Measurements from ENCODE around the gene DTX4.
"Not testable (repeated sequence)": the region's sequence is repeated elsewhere in the genome, so short reads cannot be mapped to it uniquely, and the experiment has no call there.

Gene DTX4

DNA sequence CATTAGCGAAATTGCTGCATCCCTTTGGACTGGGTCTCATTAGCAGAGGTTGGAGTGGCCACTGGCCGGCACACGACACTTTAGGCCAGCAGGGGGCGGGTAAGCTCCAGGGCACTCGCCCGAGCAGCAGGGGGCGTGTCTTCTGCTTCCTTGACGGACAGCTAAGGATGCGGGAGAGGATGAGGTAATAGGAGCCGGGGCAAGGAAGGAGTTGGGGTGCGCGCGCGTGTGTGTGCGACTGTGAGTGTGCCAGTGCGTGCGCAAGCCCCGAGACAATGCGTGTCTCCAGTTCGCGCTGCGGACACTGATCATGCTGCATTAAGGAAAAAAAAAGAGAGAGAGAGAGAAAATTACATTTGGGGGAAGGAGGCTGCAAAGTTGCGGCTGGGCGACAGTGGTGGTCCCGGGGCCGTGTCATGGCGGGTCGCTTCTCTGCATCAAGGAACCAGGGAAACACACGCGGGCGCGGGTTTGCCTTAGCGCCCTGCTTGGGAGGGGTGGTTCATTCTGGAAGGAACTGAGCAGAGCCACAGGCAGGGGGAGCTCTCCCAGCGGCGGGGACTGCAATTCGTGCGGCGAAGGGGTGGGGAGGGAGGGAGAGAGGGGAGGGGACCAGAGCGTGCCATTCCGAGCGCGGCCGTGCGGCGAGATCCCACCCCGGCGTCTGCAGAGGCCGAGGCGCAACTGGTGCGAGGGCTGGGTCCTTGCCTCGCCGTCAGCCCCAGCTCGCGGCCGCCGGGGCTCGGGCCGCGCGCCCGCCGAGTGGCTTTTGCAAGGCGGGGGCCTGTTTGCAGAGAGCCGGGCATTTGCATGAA, at the start of gene DTX4:
DTX4 (plus strand) TSS at position 625 of the 815 bp plus-strand sequence. CDS start 464 bp downstream, outside the sequence.
- DNase-seq (ENCODE audit: low spot score), result peak; percentile 88
- TF ChIP-seq, protein P1, sequence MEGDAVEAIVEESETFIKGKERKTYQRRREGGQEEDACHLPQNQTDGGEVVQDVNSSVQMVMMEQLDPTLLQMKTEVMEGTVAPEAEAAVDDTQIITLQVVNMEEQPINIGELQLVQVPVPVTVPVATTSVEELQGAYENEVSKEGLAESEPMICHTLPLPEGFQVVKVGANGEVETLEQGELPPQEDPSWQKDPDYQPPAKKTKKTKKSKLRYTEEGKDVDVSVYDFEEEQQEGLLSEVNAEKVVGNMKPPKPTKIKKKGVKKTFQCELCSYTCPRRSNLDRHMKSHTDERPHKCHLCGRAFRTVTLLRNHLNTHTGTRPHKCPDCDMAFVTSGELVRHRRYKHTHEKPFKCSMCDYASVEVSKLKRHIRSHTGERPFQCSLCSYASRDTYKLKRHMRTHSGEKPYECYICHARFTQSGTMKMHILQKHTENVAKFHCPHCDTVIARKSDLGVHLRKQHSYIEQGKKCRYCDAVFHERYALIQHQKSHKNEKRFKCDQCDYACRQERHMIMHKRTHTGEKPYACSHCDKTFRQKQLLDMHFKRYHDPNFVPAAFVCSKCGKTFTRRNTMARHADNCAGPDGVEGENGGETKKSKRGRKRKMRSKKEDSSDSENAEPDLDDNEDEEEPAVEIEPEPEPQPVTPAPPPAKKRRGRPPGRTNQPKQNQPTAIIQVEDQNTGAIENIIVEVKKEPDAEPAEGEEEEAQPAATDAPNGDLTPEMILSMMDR (conservative IDR thresholded peaks at IDR 0.05; ENCODE audit: low read depth), result peak; percentile 94
- POLR2A ChIA-PET (ENCODE audit: low non-redundant PET), result interaction anchor here (0.6 kb wide), 1 partner anchor 15 kb away, joined by 4 read pairs; no protein-coding TSS in a partner anchor
- CTCF ChIA-PET, result interaction anchor here (0.6 to 2.5 kb wide), 36 partner anchors 9 to 1610 kb away, joined by 3 to 24 read pairs (median 4); partner anchors contain the start of genes CNTF and FAM111B
- peak within 1 kb of the TSS; percentile 93 for H3K27ac ChIP-seq

DNA sequence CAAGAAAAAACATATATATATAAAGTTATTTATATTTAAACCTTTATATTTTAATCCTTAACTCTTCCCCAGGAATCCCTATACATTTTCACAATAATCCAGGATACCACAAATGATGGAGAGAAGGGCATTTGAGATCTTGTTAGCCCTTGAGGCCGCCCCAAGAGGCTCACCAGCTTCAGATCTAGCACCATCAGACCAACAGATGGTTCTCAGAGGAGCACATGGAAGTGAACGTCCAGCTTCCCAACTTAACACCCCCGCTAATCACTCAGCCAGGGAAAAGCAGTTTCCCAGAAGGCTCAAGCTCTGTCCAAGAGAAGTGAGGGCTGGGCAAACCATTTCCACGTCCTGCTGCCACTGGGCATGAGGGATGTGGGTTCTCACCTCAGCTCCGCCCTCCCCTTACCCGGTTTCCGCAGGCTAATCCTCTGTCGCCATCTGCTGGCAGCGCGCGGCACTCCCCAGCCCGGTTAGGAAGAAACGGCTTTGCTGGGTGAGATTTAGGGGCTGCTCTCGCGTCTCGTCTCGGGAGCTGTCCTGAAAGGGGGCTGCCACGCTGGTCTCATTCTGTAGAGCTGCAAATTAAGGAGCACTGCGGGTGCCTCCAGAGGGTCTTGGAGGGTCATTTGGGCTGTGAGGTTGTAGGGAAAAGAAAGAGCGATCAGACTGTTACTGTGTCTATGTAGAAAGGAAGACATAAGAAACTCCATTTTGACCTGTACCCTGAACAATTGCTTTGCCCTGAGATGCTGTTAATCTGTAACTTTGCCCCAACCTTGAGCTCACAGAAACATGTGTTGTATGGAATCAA, 36.1 kb upstream of the DTX4 start:
- ChIA-PET CTCF (interaction anchor here (0.5 to 1.4 kb wide), 24 partner anchors 8 to 1676 kb away, joined by 3 to 12 read pairs (median 4); partner anchors contain the start of genes FAM111B and GLYATL1B), POLR2A (ENCODE audit: low non-redundant PET) (interaction anchor here (0.5 kb wide), 1 partner anchor 9 kb away, joined by 3 read pairs; no protein-coding TSS in a partner anchor)
- peak; percentile 77 for DNase-seq (ENCODE audit: low spot score)
- TF ChIP-seq, protein P1 (conservative IDR thresholded peaks at IDR 0.05; ENCODE audit: low read depth), result peak; percentile 98
- no peak overlapping the region for H3K27ac ChIP-seq

DNA sequence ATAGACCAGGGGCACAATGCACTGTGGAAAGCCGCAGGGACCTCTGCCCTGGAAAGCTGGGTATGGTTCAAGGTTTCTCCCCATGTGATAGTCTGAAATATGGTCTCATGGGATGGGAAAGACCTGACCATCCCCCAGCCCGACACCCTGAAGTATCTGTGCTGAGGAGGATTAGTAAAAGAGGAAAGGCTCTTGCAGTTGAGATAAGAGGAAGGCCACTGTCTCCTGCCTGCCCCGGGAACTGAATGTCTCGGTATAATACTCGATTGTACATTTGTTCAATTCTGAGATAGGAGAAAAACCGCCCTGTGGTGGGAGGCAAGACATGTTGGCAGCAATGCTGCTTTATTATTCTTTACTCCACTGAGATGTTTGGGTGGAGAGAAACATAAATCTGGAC, 35.4 kb upstream of the DTX4 start:
- H3K27ac ChIP-seq; POLR2A ChIA-PET (ENCODE audit: low non-redundant PET); DNase-seq (ENCODE audit: low spot score): not testable (repeated sequence)
- CTCF ChIA-PET, result interaction anchor here (0.6 to 1.4 kb wide), 10 partner anchors 9 to 519 kb away, joined by 3 to 12 read pairs (median 4); partner anchors contain the start of gene GLYATL1B

DNA sequence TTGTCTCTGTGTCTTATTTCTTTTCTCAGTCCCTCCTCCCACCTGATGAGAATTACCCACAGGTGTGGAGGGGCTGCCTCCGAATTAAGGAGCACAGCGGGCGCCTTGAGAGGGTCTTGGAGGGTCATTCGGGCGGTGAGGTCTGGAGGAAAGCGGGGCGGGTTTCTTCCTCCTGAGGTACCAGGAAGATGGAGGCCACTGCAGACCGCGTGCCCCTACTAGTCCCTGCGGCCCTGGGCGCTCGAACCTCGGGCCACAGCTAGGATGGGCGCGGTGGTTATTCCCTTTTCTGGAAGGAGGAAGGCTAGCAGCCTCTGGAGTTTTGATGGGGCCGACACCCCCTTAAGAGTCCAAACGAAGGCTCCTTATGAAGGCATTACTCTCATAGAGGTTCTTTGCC, 34.7 kb upstream of the DTX4 start:
- TF ChIP-seq, protein P1 (conservative IDR thresholded peaks at IDR 0.05; ENCODE audit: low read depth), result no peak
- no peak overlapping the region for H3K27ac ChIP-seq
- no peak for DNase-seq (ENCODE audit: low spot score)
- ChIA-PET POLR2A (ENCODE audit: low non-redundant PET) (no interaction called here), CTCF (no interaction called here)

DNA sequence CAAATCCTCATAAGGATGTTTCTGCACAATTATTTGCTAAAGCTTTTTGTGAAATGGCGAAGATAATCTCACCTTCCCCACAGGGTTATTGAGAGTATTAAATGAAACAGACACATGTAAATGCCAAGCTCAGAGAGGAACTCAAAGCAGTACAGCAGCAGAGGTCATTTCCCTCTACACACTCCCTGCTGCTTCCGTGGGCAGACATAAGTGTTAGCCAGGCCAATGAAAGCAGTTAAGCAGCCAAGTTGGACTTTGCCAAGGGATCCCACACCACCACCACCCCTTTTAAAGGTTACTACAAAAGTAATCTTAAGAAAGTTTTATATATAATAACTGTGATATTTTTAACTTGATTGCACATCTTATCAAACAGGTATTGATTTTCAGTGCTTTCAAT, 33.3 kb upstream of the DTX4 start:
- no peak overlapping the region for H3K27ac ChIP-seq
- TF ChIP-seq, protein P1 (conservative IDR thresholded peaks at IDR 0.05; ENCODE audit: low read depth), result no peak
- ChIA-PET CTCF (no interaction called here), POLR2A (ENCODE audit: low non-redundant PET) (no interaction called here)
- DNase-seq (ENCODE audit: low spot score), result no peak

DNA sequence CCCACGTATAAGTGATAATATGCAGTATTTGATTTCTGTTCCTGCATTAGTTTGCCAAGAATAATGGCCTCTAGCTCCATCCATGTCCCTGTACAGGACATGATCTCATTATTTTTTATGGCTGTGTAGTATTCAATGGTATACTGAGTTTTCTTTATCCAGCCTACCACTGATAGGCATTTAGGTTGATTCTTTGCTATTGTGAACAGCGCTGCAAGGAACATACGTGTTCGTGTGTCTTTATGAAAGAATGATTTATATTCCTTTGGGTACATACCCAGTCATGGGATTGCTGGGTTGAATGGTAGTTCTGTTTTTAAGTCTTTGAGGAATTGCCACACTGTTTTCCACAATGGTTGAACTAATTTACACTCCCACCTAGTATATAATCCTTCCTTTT, 30.7 kb upstream of the DTX4 start:
- TF ChIP-seq, protein P1 (conservative IDR thresholded peaks at IDR 0.05; ENCODE audit: low read depth), result no peak
- no peak overlapping the region for H3K27ac ChIP-seq
- POLR2A ChIA-PET (ENCODE audit: low non-redundant PET), result no interaction called here
- CTCF ChIA-PET, result interaction anchor here (0.6 to 1.1 kb wide), 3 partner anchors 17 to 1617 kb away, joined by 3 to 5 read pairs (median 3); no protein-coding TSS in a partner anchor
- DNase-seq (ENCODE audit: low spot score), result no peak
